ENCODE data around the gene HOXC9. TPM values are rescaled to one million over a fixed set of nuclear protein-coding genes. Genes with fewer than 3 reads are reported as not detected.
A peak's percentile ranks its signal among the peaks of the same experiment; 100 is the strongest.

The HOXC9 gene
- total RNA-seq, 1 experiment from 2014 or later = not detected

DNA sequence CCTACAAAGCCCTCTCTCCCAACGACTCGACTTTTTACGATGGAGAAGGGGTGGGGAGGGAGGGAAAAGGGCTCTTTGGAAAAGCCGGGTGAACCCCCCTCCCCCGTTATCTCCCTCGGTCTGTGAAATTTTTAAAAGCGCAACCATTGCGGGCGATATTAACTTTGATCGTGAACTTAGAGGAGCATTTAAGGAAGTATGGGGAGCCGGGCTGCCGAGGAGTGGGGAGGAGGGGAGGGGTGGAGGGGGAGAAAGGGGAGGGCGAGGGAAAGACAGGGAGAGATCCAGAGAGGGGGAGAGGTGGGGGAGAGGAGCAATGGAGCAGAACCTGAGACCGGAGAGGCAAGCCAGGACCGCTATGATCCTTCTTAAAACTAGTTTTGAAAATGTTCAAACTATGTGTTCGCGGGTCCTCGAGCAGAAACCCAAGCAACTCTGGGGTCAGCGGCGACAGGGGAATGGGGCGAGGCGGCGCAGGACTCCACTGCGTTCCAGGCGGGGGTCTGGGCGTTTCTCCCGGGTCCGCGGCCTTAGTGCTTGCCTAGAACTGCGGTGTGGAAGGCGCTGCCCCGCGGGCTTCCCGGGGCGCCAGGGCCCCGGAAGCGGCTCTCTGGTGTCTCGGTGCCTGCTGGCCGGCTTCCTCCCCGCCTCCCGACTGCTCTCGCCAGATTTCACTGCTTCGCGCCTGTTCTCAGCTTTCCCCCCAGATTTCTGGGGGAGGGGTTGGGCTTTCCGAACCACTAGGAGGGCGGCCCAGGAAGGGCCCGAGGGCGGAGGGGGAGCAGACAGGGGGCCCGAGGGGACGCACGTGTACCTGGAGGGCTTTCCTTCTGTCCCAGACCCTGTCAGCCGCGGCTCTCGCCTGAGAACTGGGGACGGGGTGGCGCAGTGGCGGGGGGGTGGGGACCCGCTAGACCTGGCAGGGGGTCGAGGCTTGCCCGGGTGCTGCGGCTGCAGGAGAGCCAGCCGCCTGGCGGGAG lies 25.6 kb upstream of the HOXC9 start, which contains the start of gene HOTAIR:
HOTAIR (minus strand) TSS at position 871 of the 980 bp plus-strand sequence.
- Histone ChIP-seq H2AK5ac (ENCODE audit: insufficient read length, low read length) (no peak within 1 kb of the TSS), H2BK20ac (ENCODE audit: low read depth, low read length, poor library complexity, severe bottlenecking) (no peak within 1 kb of the TSS), H4K20me1 (ENCODE audit: control insufficient read depth, insufficient read depth, insufficient read length) (no peaks in the 10 kb centered on the region), H4K5ac (ENCODE audit: insufficient read length, low read depth, low read length) (no peak within 1 kb of the TSS), H3K23me2 (ENCODE audit: insufficient read length, low read depth, low read length, poor library complexity, severe bottlenecking) (no peaks in the 10 kb centered on the region), H3K9me3 (ENCODE audit: control insufficient read depth, low read depth, low read length) (no peaks in the 10 kb centered on the region), H2AFZ (ENCODE audit: low read length) (no peak within 1 kb of the TSS), H3T11ph (ENCODE audit: low read length) (no peak within 1 kb of the TSS), H3K23ac (ENCODE audit: insufficient read length, low read depth, low read length) (no peak within 1 kb of the TSS), H2BK120ac (ENCODE audit: low read depth, low read length, poor library complexity, severe bottlenecking) (no peak within 1 kb of the TSS), H3K14ac (ENCODE audit: insufficient read depth, low read length) (no peak within 1 kb of the TSS), H2BK12ac (ENCODE audit: insufficient read length, low read depth, low read length) (no peak within 1 kb of the TSS), H3K9ac (ENCODE audit: extremely low read depth, insufficient read length, low read length) (no peak within 1 kb of the TSS), H3K4me1 (ENCODE audit: insufficient read depth, low read length) (no peaks in the 10 kb centered on the region), H3K4me2 (ENCODE audit: insufficient read depth, insufficient read length, low read length) (peak within 1 kb of the TSS; percentile 10), H2BK5ac (ENCODE audit: insufficient read length, low read length) (no peak within 1 kb of the TSS), H4K91ac (ENCODE audit: insufficient read length, low read depth, low read length) (no peak within 1 kb of the TSS), H3K27ac (ENCODE audit: insufficient read length, low read depth, low read length) (no peak within 1 kb of the TSS), H2BK15ac (ENCODE audit: low read depth, low read length) (no peak within 1 kb of the TSS; the same call in 1 of the 2 replicates), H3K79me2 (ENCODE audit: insufficient read depth, low read length) (no peaks in the 10 kb centered on the region), H3K79me1 (ENCODE audit: insufficient read depth, low read depth, low read length, poor library complexity, severe bottlenecking) (no peaks in the 10 kb centered on the region), H3K27me3 (ENCODE audit: insufficient read depth, low read length) (peaks cover 99% of the 10 kb centered on the region), H3K4ac (ENCODE audit: low read depth, low read length) (no peak within 1 kb of the TSS), H3K56ac (ENCODE audit: insufficient read length, low read depth, low read length) (no peak within 1 kb of the TSS), H3K18ac (ENCODE audit: insufficient read length, low read depth, low read length) (no peak within 1 kb of the TSS), H4K8ac (replicated peaks; ENCODE audit: insufficient read length, low read depth, low read length) (no peak within 1 kb of the TSS)
- Mint-ChIP-seq H3K27me3 (ENCODE audit: low read depth) (peaks cover 100% of the 10 kb centered on the region), H3K4me3 (peak within 1 kb of the TSS in 1 of 2 experiments; percentile 74; a peak in 3 of 5 replicates), H3K9me3 (peaks cover 9 to 12% of the 10 kb centered on the region in 2 experiments), H3K4me1 (peaks cover 14 to 25% of the 10 kb centered on the region in 2 experiments), H3K36me3 (ENCODE audit: insufficient read depth in 1 of 3, low read depth in 3 of 3) (peaks cover 0 to 8% (median 3%) of the 10 kb centered on the region in 3 experiments; a peak in 3 of 7 replicates), H3K27ac (no peak within 1 kb of the TSS)
- DNase-seq = peak; percentile 55
- TF ChIP-seq, protein P1, sequence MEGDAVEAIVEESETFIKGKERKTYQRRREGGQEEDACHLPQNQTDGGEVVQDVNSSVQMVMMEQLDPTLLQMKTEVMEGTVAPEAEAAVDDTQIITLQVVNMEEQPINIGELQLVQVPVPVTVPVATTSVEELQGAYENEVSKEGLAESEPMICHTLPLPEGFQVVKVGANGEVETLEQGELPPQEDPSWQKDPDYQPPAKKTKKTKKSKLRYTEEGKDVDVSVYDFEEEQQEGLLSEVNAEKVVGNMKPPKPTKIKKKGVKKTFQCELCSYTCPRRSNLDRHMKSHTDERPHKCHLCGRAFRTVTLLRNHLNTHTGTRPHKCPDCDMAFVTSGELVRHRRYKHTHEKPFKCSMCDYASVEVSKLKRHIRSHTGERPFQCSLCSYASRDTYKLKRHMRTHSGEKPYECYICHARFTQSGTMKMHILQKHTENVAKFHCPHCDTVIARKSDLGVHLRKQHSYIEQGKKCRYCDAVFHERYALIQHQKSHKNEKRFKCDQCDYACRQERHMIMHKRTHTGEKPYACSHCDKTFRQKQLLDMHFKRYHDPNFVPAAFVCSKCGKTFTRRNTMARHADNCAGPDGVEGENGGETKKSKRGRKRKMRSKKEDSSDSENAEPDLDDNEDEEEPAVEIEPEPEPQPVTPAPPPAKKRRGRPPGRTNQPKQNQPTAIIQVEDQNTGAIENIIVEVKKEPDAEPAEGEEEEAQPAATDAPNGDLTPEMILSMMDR (conservative IDR thresholded peaks at IDR 0.05) = no peak
- no CpG with 5 or more reads among the region's 63 CpGs for WGBS (ENCODE audit: extremely low coverage, insufficient read length, low lambda C conversion rate)
